Stimulated activated CD8-positive, alpha-beta memory T cell treated with anti-CD3 and anti-CD28 coated beads, Interleukin-12 subunit alpha, Interleukin-12 subunit beta, amount 100 ng/mL, for 4 hours (primary cell): Measurements from ENCODE around the gene FLRT2.

ENCODE experiments used
- DNase-seq: peaks from one replicate; pipeline ENCODE4 v3.0.0-alpha.2; 2020; ENCODE audit warnings: low read depth

FLRT2 gene

GRCh38 chr14:85662096-85662495 is 132.2 kb downstream of the FLRT2 start:
- DNase-seq, result no peak

GRCh38 chr14:85663256-85663655 is 133.3 kb downstream of the FLRT2 start:
- DNase-seq, result no peak

DNA sequence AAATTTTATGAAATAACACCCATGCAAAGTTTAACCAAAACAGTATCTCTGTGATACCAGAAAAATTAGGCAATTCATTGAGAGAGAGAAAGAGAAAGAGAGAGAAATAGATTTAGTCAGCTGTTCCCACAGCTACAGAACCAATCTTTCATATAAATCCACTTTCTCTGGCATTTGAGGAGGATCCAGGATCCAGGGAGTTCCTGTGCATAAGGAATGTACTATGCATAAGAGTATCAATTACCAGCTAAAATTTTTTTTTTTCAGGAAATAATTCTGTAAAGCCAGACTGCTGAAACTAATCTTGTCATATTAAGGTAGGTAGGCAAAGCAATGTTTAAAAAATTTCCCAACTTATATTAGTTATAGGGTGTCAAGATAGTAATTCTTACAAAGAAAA is 133.7 kb downstream of the FLRT2 start:
- DNase-seq, result no peak

DNA sequence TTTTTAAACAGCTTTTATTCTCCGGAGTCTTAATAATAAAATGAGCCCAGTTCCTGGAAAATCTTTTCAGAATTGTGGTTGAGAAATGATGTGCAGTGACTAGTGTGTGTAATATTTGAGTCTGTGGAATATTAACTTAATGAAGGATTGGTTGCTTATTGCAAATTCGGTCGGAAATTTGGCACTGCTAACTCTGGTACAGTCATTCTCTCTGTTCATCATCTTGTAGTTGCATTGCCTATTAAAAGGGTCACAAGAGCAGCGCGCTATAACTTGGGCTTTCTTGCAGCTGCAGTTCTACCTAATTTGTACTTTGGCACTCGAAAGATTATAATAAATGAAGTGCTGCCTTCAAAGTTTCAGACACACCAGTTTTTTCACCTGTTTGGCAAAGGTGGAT is 146.0 kb downstream of the FLRT2 start:
- no peak for DNase-seq

DNA sequence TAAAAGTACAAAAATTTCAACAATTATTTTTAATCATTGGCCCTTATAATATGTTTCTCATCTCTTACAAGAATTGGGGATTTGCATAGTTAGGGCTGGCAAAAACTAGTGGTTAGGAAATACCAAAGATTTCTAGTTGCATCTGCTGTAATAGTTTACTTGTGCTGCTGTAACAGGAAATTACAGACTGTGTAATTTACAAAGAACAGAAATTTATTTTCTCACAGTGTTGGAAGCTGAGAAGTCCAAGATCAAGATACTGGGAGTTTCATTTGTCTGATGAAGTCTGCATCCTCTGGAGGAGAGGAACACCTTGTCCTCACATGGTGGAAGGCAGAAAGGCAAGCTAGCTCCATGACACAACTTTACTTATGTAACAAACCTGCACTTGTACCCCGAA is 157.0 kb downstream of the FLRT2 start:
- no peak for DNase-seq

DNA sequence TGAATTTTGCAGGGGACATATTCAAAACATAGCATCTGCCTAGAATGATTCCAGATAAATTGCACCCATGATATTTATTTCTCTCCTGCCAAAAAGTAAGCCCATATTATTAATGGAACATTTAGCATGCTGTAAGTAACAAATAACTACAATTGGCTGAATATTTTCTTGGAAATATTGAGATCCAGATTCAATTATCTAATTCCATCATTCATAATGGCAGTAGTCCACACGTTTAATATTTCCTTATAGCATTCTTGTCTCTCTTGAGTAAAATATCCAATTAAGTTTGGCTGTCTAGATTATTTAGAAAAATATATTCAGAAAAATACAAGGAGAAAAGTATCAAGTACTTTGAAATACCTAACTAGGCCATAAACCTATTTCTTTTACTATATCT is 157.5 kb downstream of the FLRT2 start:
- DNase-seq, result no peak

GRCh38 chr14:85688006-85688405 is 158.1 kb downstream of the FLRT2 start:
- DNase-seq, result no peak

- no peak for DNase-seq
Observed at GRCh38 chr14:85695300-85695699, 165.4 kb downstream of the FLRT2 start.

DNA sequence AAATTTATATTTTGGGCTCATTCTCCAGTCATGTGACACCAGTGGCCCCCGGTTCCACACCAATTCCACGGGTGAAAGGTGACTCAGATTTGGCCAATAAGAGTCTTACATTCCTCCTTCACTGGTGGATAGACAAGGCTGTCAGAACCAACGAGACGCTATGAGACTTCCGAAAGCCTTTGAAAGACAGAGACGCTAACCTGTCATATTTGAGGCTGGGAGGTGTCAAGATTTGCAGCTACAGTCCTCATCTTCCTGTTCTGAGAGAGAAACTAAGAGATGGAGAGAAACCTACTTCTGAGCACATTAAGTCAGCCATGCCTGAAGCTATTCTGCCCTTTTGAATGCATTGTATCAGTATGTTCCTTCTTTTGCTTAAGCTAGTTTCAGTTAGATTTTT is 171.2 kb downstream of the FLRT2 start:
- no peak for DNase-seq

GRCh38 chr14:85701763-85702162 is 171.8 kb downstream of the FLRT2 start:
- DNase-seq, result no peak

DNA sequence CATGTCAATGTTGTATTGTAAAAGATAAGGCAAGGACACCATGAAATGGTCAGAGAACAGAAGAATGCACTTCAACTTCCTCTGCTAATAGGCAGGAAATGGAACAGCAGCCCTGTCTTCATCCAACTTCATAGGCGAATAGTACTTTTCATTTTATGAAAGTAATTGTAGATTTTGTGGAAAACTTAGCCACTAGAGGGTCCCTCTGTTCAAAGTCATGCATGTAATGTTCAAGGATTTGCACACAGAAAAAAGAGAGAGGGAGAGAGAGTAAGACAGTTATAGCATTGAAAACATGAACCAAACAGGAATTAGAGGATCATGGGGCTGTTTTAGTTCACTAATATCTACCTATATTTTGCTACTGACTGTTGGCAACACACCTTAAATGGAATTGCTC is 172.2 kb downstream of the FLRT2 start:
- no peak for DNase-seq

- DNase-seq, result no peak
Observed at GRCh38 chr14:85702997-85703396, 173.1 kb downstream of the FLRT2 start.
